HG03039 (cell line): ENCODE results near the gene CHURC1.

Source experiments
- ATAC-seq: cut with Tn5 transposase; IDR thresholded peaks from one replicate; pipeline ENCODE4 v1.9.1; 2021; ENCODE audit warnings: mild to moderate bottlenecking, moderate library complexity; ENCODE audit not compliant: unreplicated experiment

CHURC1 gene

GRCh38 chr14:64937821-64938193, 23.6 kb downstream of the CHURC1 start:
- no peak for ATAC-seq

GRCh38 chr14:64938972-64939816, 24.9 kb downstream of the CHURC1 start:
- ATAC-seq, result no peak

GRCh38 chr14:64939817-64940190, 25.5 kb downstream of the CHURC1 start:
- ATAC-seq, result no peak

GRCh38 chr14:64940336-64940910, 26.2 kb downstream of the CHURC1 start:
- ATAC-seq, result no peak

- no peak for ATAC-seq
Measured at GRCh38 chr14:64942531-64943111, 28.4 kb downstream of the CHURC1 start, which contains the start of gene GPX2. Gene GPX2, minus strand, starts transcription at chr14:64942745. Its CDS starts 19 bp downstream, at chr14:64942726.

- ATAC-seq, result no peak
Measured at GRCh38 chr14:64943556-64943955, 29.3 kb downstream of the CHURC1 start.

GRCh38 chr14:64944041-64944440, 29.8 kb downstream of the CHURC1 start:
- no peak for ATAC-seq

GRCh38 chr14:64944861-64945260, 30.6 kb downstream of the CHURC1 start:
- ATAC-seq, result no peak

GRCh38 chr14:64945431-64946178, 31.4 kb downstream of the CHURC1 start:
- ATAC-seq, result no peak

GRCh38 chr14:64946310-64947045, 32.2 kb downstream of the CHURC1 start:
- no peak for ATAC-seq

GRCh38 chr14:64947710-64948611, 33.7 kb downstream of the CHURC1 start:
- ATAC-seq, result no peak

- no peak for ATAC-seq
Measured at GRCh38 chr14:64948612-64949210, 34.5 kb downstream of the CHURC1 start.

- ATAC-seq, result no peak
Measured at GRCh38 chr14:64950889-64951288, 36.6 kb downstream of the CHURC1 start.

- ATAC-seq, result no peak
Measured at GRCh38 chr14:64951291-64951690, 37.0 kb downstream of the CHURC1 start.

- no peak for ATAC-seq
Measured at GRCh38 chr14:64951724-64952123, 37.5 kb downstream of the CHURC1 start.

GRCh38 chr14:64952598-64953309, 38.5 kb downstream of the CHURC1 start:
- no peak for ATAC-seq

GRCh38 chr14:64953310-64953654, 39.0 kb downstream of the CHURC1 start:
- no peak for ATAC-seq

- ATAC-seq, result no peak
Measured at GRCh38 chr14:64953661-64954060, 39.4 kb downstream of the CHURC1 start.
